ENCODE measurements around the gene HELQ.
"Not testable (repeated sequence)": the region's sequence is repeated elsewhere in the genome, so short reads cannot be mapped to it uniquely, and the experiment has no call there.

Gene HELQ

DNA sequence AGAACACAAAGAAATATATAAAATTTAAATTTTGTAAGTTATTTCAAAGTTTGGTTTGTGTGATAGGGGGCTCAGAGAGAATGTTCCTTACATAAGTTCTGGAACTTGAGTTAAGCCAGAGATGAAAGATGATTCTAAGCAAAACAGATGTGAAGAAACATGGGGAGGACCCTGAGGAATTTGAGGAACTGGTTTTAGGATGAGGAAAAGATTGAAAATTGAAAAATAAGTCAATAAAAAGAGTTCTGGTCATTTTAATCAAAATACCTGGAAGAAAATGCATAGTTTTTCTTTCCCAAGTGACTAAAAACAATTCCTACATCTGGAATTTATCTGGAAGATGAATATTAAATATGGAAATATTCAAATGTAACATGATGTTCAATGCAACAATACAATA lies 37.4 kb downstream of the HELQ start:
- FAIRE-seq (no peak), DNase-seq (ENCODE audit: insufficient read length) (no peak)
- TF ChIP-seq POLR2A (IDR thresholded peaks at IDR 0.05; ENCODE audit: low read depth, low read length) (no peak), TAF1 (IDR thresholded peaks at IDR 0.05; ENCODE audit: borderline replicate concordance, low read depth, low read length) (no peak), POLR2AphosphoS5 (IDR thresholded peaks at IDR 0.05; ENCODE audit: low read depth, low read length) (no peak)

DNA sequence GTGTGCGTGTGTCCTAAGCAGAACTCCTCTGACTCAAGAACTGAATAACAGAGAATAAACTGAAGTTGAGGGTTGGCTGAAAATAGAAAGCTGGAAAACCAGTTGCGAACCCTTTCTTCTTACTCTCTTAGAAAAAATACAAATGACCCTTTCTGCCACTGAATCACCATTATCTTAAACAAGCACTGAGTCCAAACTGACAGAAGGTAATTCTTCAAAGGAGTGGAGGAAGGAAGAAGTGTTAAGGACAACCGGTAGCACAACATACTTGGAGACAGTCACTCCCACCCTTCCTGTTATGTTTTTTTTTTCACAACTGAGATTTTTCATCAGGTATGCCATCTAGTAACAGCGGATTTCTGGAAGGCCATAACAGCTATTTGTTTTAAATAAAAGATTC lies 38.1 kb downstream of the HELQ start:
- no peak for TF ChIP-seq POLR2A (IDR thresholded peaks at IDR 0.05; ENCODE audit: low read depth, low read length)
- no peak for TF ChIP-seq TAF1 (IDR thresholded peaks at IDR 0.05; ENCODE audit: borderline replicate concordance, low read depth, low read length)
- no peak for TF ChIP-seq POLR2AphosphoS5 (IDR thresholded peaks at IDR 0.05; ENCODE audit: low read depth, low read length)
- FAIRE-seq (no peak), DNase-seq (ENCODE audit: insufficient read length) (no peak)

- no peak for TF ChIP-seq POLR2A (IDR thresholded peaks at IDR 0.05; ENCODE audit: low read depth, low read length)
- TF ChIP-seq POLR2AphosphoS5 (IDR thresholded peaks at IDR 0.05; ENCODE audit: low read depth, low read length), result no peak
- no peak for TF ChIP-seq TAF1 (IDR thresholded peaks at IDR 0.05; ENCODE audit: borderline replicate concordance, low read depth, low read length)
- FAIRE-seq (no peak), DNase-seq (ENCODE audit: insufficient read length) (no peak)
These were observed 41.9 kb downstream of the HELQ start for GRCh38 chr4:83413676-83414075.

- FAIRE-seq (no peak), DNase-seq (ENCODE audit: insufficient read length) (no peak)
- no peak for TF ChIP-seq POLR2AphosphoS5 (IDR thresholded peaks at IDR 0.05; ENCODE audit: low read depth, low read length)
- TF ChIP-seq TAF1 (IDR thresholded peaks at IDR 0.05; ENCODE audit: borderline replicate concordance, low read depth, low read length), result no peak
- no peak for TF ChIP-seq POLR2A (IDR thresholded peaks at IDR 0.05; ENCODE audit: low read depth, low read length)
These were observed 46.7 kb downstream of the HELQ start for GRCh38 chr4:83408908-83409307.

DNA sequence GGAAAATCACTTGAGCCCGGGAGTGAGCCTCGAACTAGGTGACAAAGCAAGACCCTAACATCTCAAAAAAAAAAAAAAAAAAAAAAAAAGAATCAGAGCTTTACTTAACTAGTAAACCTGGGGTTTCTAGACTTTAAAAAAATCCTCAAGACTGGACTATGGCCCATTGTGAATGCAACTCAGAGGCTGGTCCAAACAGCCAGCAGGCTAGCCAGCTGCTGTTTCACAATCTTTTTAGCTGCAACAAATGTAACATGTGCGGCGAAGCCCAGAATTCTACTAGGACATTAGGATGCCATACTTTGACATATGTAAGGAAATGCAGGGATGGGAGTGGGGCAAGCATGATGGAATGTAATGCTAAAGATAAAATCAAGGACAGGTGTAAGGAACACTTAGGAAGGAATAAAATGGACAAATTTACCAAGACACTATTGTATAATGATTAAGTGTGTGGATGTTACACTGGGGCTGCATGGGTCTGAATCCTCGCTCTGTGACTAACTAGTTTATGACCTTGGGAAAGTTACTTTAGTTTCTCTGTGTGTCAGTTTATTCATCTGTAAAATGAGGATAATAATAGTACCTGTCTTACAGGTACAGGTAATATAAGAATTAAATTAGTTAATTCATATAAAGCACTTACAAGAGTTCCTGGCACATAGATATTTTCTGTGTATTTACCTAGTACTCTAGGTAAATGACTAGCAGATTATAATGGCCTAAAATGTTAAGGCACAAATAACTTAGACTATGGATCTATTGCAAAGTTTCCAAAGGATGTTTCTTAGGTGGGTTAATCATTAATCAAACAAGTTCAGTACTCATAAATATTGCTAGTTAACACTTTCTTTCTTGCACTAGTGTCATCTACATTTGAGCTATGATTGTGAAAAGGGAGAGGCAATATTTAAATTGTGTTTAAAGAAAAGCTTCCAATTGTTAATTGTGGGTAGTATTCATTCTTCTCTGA lies 49.5 kb downstream of the HELQ start:
- FAIRE-seq (no peak), DNase-seq (ENCODE audit: insufficient read length) (no peak)
- TF ChIP-seq TAF1 (IDR thresholded peaks at IDR 0.05; ENCODE audit: borderline replicate concordance, low read depth, low read length), result no peak
- no peak for TF ChIP-seq POLR2A (IDR thresholded peaks at IDR 0.05; ENCODE audit: low read depth, low read length)
- TF ChIP-seq POLR2AphosphoS5 (IDR thresholded peaks at IDR 0.05; ENCODE audit: low read depth, low read length), result no peak

- not testable (repeated sequence) for FAIRE-seq; DNase-seq (ENCODE audit: insufficient read length)
These were observed 57.5 kb downstream of the HELQ start for GRCh38 chr4:83398158-83398557.

DNA sequence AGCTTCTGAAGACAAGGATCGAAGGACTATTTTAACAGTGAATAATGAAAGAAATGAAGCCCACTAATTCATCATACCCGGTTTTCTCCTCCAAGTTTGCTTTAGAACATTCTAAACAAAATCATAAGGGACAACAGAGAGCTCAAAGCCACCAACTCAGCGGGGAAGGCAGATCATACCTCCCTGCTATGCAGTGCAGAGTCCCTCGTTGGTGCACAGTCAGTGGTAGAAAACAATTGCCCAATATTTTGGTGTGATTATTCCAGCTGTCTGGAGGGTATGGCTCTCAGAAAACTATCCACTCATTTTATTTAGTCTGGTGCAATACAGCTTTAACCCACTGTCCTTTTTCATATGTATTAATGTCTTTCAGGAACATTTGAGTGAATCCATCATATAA lies 61.7 kb downstream of the HELQ start:
- no peak for FAIRE-seq
- no peak for DNase-seq (ENCODE audit: insufficient read length)
- no peak for TF ChIP-seq TAF1 (IDR thresholded peaks at IDR 0.05; ENCODE audit: borderline replicate concordance, low read depth, low read length)
- TF ChIP-seq POLR2AphosphoS5 (IDR thresholded peaks at IDR 0.05; ENCODE audit: low read depth, low read length), result no peak
- no peak for TF ChIP-seq POLR2A (IDR thresholded peaks at IDR 0.05; ENCODE audit: low read depth, low read length)

GRCh38 chr4:83392562-83392961 lies 63.1 kb downstream of the HELQ start:
- DNase-seq (ENCODE audit: insufficient read length) (no peak), FAIRE-seq (no peak)
- TF ChIP-seq POLR2AphosphoS5 (IDR thresholded peaks at IDR 0.05; ENCODE audit: low read depth, low read length) (no peak), POLR2A (IDR thresholded peaks at IDR 0.05; ENCODE audit: low read depth, low read length) (no peak), TAF1 (IDR thresholded peaks at IDR 0.05; ENCODE audit: borderline replicate concordance, low read depth, low read length) (no peak)

DNA sequence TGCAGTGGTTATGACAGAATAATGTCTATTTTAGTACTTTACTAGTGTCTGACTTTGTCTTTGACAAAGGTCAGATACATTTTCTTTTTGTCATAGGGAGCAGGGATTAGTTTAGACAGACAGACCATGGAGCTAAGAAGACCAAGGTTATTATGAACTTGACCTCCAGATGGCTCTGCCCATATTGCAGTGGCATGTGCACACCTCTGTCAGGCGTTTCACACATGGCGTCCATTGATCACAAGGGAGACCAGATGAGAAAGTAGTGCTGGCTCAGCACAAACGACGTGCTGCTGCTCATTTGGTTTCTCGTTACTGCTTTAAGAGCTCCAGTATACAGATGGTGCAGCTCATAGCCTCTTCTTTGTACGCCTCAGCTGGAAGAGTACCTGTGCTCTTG lies 64.7 kb downstream of the HELQ start:
- DNase-seq (ENCODE audit: insufficient read length), result no peak
- no peak for FAIRE-seq
- TF ChIP-seq TAF1 (IDR thresholded peaks at IDR 0.05; ENCODE audit: borderline replicate concordance, low read depth, low read length), result no peak

DNA sequence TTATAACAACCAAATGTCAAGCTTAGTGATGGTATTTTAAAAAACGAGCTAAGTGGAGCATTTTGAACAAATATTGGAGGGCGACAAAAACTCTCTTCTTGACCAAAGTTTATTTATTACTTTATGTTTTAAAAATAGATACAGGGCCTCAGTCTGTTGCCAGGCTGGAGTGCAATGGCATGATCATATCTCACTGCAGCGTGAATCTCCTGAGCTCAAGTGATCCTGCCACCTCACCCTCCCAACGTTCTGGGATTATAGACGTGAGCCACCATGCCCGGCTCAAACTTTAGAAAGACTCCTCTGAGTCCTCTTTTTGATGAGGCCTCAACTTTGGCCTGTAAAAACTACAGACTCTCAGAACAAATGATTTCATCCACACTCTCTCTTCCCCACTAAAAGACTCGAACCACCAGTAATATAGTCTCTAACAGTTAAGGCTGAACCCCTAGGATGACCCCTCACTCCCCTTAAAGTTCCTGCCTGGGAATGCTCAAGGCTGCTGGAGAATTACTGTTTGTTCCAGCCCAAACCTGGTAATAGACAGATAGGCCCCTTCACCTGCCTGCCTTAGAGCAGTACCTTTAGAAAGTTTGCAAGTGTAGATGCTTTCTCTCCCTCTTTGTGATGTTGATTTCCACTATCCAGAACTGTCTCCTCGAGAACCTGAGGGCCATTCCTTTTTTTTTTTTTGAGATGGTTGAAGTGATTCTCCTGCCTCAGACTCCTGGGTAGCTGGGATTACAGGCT lies 65.7 kb downstream of the HELQ start:
- DNase-seq (ENCODE audit: insufficient read length), result no peak
- TF ChIP-seq TAF1 (IDR thresholded peaks at IDR 0.05; ENCODE audit: borderline replicate concordance, low read depth, low read length) (no peak), POLR2A (IDR thresholded peaks at IDR 0.05; ENCODE audit: low read depth, low read length) (no peak), POLR2AphosphoS5 (IDR thresholded peaks at IDR 0.05; ENCODE audit: low read depth, low read length) (no peak)
- FAIRE-seq, result no peak

- DNase-seq (ENCODE audit: insufficient read length) (no peak), FAIRE-seq (no peak)
- no peak for TF ChIP-seq POLR2AphosphoS5 (IDR thresholded peaks at IDR 0.05; ENCODE audit: low read depth, low read length)
- TF ChIP-seq TAF1 (IDR thresholded peaks at IDR 0.05; ENCODE audit: borderline replicate concordance, low read depth, low read length), result no peak
- no peak for TF ChIP-seq POLR2A (IDR thresholded peaks at IDR 0.05; ENCODE audit: low read depth, low read length)
These were observed 66.4 kb downstream of the HELQ start for GRCh38 chr4:83389037-83389720.
